ENCODE measurements around the gene KLHDC8B.

Gene KLHDC8B

GRCh38 chr3:49171119-49171774, at the start of gene KLHDC8B:
Gene KLHDC8B (plus strand): TSS chr3:49171598. CDS start chr3:49172770, 1,172 bp downstream.
- peak; percentile 64 for DNase-seq (ENCODE audit: low read depth)

- no peak for DNase-seq (ENCODE audit: low read depth)
Measured at GRCh38 chr3:49122022-49122421, 49.4 kb upstream of the KLHDC8B start.

- DNase-seq (ENCODE audit: low read depth) = no peak
Measured at GRCh38 chr3:49122451-49122850, 48.9 kb upstream of the KLHDC8B start.

GRCh38 chr3:49122886-49123545, 48.4 kb upstream of the KLHDC8B start:
- no peak for DNase-seq (ENCODE audit: low read depth)

GRCh38 chr3:49123687-49124086, 47.7 kb upstream of the KLHDC8B start:
- no peak for DNase-seq (ENCODE audit: low read depth)

GRCh38 chr3:49124203-49124602, 47.2 kb upstream of the KLHDC8B start:
- no peak for DNase-seq (ENCODE audit: low read depth)

- no peak for DNase-seq (ENCODE audit: low read depth)
Measured at GRCh38 chr3:49124991-49125670, 46.3 kb upstream of the KLHDC8B start.

GRCh38 chr3:49131040-49131439, 40.4 kb upstream of the KLHDC8B start:
- DNase-seq (ENCODE audit: low read depth) = no peak

GRCh38 chr3:49131576-49131975, 39.8 kb upstream of the KLHDC8B start:
- DNase-seq (ENCODE audit: low read depth) = no peak

GRCh38 chr3:49132073-49132436, 39.3 kb upstream of the KLHDC8B start:
- DNase-seq (ENCODE audit: low read depth) = no peak

- DNase-seq (ENCODE audit: low read depth) = no peak
Measured at GRCh38 chr3:49132437-49133225, 38.8 kb upstream of the KLHDC8B start, which contains the start of gene LAMB2. Gene LAMB2 (minus strand): TSS chr3:49133050. CDS start chr3:49132867, 183 bp downstream.

- no peak for DNase-seq (ENCODE audit: low read depth)
Measured at GRCh38 chr3:49133226-49133951, 38.0 kb upstream of the KLHDC8B start.

GRCh38 chr3:49134471-49135265, 36.7 kb upstream of the KLHDC8B start:
- DNase-seq (ENCODE audit: low read depth) = no peak

GRCh38 chr3:49135499-49135898, 35.9 kb upstream of the KLHDC8B start:
- no peak for DNase-seq (ENCODE audit: low read depth)

GRCh38 chr3:49140080-49140479, 31.3 kb upstream of the KLHDC8B start:
- DNase-seq (ENCODE audit: low read depth) = no peak

- no peak for DNase-seq (ENCODE audit: low read depth)
Measured at GRCh38 chr3:49148159-49148558, 23.2 kb upstream of the KLHDC8B start.

- no peak for DNase-seq (ENCODE audit: low read depth)
Measured at GRCh38 chr3:49151610-49152009, 19.8 kb upstream of the KLHDC8B start.

GRCh38 chr3:49153349-49153912, 18.0 kb upstream of the KLHDC8B start:
- DNase-seq (ENCODE audit: low read depth) = no peak

GRCh38 chr3:49157289-49157688, 14.1 kb upstream of the KLHDC8B start:
- no peak for DNase-seq (ENCODE audit: low read depth)

GRCh38 chr3:49158103-49158709, 13.2 kb upstream of the KLHDC8B start:
- DNase-seq (ENCODE audit: low read depth) = peak; percentile 49
